K562 (cell line): ENCODE results near the gene SCARB2. TPM values are rescaled to one million over a fixed set of nuclear protein-coding genes. Genes with fewer than 3 reads are reported as not detected.

ENCODE experiments used
- ESRRB ChIP-seq: fragments of 250-450 bp; sonication (Bioruptor Pico); IDR thresholded peaks from 2 replicates; pipeline ENCODE4 v1.5.0; 2020; ENCODE audit warnings: mild to moderate bottlenecking, moderate library complexity, borderline replicate concordance
- KLF13 ChIP-seq: fragments of 450-650 bp; IDR thresholded peaks from 2 replicates; pipeline ENCODE4 v1.6.1; 2016; ENCODE audit warnings: missing genetic modification characterization, low read depth, mild to moderate bottlenecking, missing compliant biosample characterization, moderate library complexity, borderline replicate concordance
- MCM2 ChIP-seq: fragments of 450-650 bp; IDR thresholded peaks from 2 replicates; pipeline ENCODE4 v1.6.1; 2017; ENCODE audit warnings: low read depth, mild to moderate bottlenecking
- POLR3A ChIP-seq: IDR thresholded peaks from 2 replicates; pipeline ENCODE4 v1.6.1; 2011; ENCODE audit warnings: borderline replicate concordance, mild to moderate bottlenecking, moderate library complexity; ENCODE audit not compliant: insufficient read length, insufficient read depth; ENCODE audit errors: extremely low read depth
- SRSF3 ChIP-seq: fragments of 200-400 bp; formaldehyde crosslinking; IDR thresholded peaks from 2 replicates; pipeline ENCODE4 v1.6.1; 2016; ENCODE audit warnings: mild to moderate bottlenecking, low read length, moderate library complexity; ENCODE audit not compliant: insufficient read depth
- ZBTB17 ChIP-seq: fragments of 450-650 bp; formaldehyde crosslinking; IDR thresholded peaks from 2 replicates; pipeline ENCODE4 v1.4.0; 2020; ENCODE audit warnings: mild to moderate bottlenecking
- ZFP36 ChIP-seq: fragments of 150-350 bp; IDR thresholded peaks from 2 replicates; pipeline ENCODE4 v1.6.1; 2018; ENCODE audit warnings: low read length, low read depth; ENCODE audit not compliant: partially characterized antibody
- ZNF121 ChIP-seq: sonication (generic); formaldehyde crosslinking; conservative IDR thresholded peaks from 2 replicates; pipeline ENCODE4 v1.8.0; 2022; ENCODE audit warnings: missing genetic modification reagents
- ZNF263 ChIP-seq: sonication (generic); formaldehyde crosslinking; IDR thresholded peaks from 2 replicates; pipeline ENCODE4 v1.8.0; 2022; ENCODE audit warnings: mild to moderate bottlenecking, missing genetic modification reagents, borderline replicate concordance
- polyA plus RNA-seq, 8 experiments: library from polyadenylated mRNA; depleted of rRNA in 4 of 8; stranded (reverse) in 5 of 8; unstranded in 3 of 8; fragments of >200 nt; fragmentation: Nextera tagmentation in 2 of 8; fragmentation: Illumina TruSeq in 1 of 8; extraction: Ambion mirVana in 2 of 8; extraction: Trizol in 1 of 8; gene quantifications; 2 replicates each; pipeline versions ENCODE4 v1.2.1 to v1.2.3, GENCODE V29; 2011 to 2014; ENCODE audit warnings: inconsistent platforms in 1 of 8, missing spikeins in 1 of 8
- total RNA-seq, 7 experiments: library from RNA; depleted of rRNA in 6 of 7; stranded (reverse); fragments of >200 nt in 6 of 7; fragmentation: Illumina TruSeq in 2 of 7; extraction: Trizol in 2 of 7; gene quantifications; 2 replicates each; pipeline versions ENCODE4 v1.2.1 to v1.2.3, GENCODE V29; 2011 to 2021; ENCODE audit warnings: low replicate concordance in 1 of 7
- TF ChIP-seq, protein P1 (sequence below): fragments of 450-650 bp; IDR thresholded peaks from 2 replicates; pipeline ENCODE4 v1.6.1; 2016; ENCODE audit warnings: low read depth
- TF ChIP-seq, protein P2 (sequence below): sonication (generic); formaldehyde crosslinking; IDR thresholded peaks from 2 replicates; pipeline ENCODE4 v1.8.0; 2023; ENCODE audit warnings: mild to moderate bottlenecking, missing genetic modification reagents
- TF ChIP-seq, protein P3 (sequence below): fragments of 250-450 bp; sonication (Bioruptor Pico); IDR thresholded peaks from 2 replicates; pipeline ENCODE4 v1.8.0; 2021; ENCODE audit warnings: moderate library complexity, mild to moderate bottlenecking, inconsistent platforms
- TF ChIP-seq, protein P4 (sequence below): sonication (generic); formaldehyde crosslinking; IDR thresholded peaks from 2 replicates; pipeline ENCODE4 v1.8.1; 2022; ENCODE audit warnings: missing genetic modification reagents
- TF ChIP-seq, protein P5 (sequence below): fragments of 450-650 bp; formaldehyde crosslinking; IDR thresholded peaks from 2 replicates; pipeline ENCODE4 v1.4.0; 2022; ENCODE audit warnings: missing genetic modification characterization

Gene SCARB2
- total and polyA plus RNA-seq, 9 of the 15 experiments (the other 6 are each of a cell fraction or from before 2014, with no cell fraction given), result 6.1 to 25.8 (median 17.8) TPM

DNA sequence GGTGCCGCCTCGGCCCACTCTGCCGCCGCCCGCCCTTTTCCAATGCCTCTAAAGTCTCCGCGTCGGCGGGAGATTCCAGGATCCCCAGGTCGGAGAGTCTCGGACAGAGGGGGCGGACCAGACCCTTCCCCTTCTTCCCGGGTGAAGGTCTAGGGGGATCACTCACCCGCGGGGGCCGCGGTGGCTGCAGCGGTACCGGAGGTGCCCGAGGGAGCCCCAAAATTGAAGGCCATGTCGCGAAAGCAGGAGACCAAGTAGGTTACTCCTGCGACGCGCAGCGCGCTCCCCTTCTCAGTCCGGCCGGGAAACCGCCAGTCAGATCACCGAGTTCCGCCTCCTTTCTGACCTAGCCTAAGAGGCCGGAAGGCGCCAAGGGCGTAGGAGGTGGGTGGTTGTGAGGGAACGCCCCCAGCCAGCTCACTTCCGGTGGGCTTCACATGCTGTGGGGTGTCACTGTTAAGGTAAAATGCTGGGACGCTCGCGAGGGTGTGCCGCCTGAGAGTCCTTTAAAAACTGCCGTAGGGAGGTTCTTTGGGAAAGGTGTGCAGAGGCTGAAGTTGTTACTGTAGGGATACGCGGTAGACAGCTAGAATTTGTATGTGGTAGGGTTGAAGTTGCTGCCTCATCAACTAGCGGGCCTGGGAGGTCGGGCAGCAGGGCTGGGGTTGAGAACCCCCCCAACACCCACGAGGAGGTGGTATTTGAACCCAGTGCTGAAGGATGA, 65.3 kb downstream of the SCARB2 start, which contains the start of gene NUP54 (continued):
- TF ChIP-seq, protein P1, sequence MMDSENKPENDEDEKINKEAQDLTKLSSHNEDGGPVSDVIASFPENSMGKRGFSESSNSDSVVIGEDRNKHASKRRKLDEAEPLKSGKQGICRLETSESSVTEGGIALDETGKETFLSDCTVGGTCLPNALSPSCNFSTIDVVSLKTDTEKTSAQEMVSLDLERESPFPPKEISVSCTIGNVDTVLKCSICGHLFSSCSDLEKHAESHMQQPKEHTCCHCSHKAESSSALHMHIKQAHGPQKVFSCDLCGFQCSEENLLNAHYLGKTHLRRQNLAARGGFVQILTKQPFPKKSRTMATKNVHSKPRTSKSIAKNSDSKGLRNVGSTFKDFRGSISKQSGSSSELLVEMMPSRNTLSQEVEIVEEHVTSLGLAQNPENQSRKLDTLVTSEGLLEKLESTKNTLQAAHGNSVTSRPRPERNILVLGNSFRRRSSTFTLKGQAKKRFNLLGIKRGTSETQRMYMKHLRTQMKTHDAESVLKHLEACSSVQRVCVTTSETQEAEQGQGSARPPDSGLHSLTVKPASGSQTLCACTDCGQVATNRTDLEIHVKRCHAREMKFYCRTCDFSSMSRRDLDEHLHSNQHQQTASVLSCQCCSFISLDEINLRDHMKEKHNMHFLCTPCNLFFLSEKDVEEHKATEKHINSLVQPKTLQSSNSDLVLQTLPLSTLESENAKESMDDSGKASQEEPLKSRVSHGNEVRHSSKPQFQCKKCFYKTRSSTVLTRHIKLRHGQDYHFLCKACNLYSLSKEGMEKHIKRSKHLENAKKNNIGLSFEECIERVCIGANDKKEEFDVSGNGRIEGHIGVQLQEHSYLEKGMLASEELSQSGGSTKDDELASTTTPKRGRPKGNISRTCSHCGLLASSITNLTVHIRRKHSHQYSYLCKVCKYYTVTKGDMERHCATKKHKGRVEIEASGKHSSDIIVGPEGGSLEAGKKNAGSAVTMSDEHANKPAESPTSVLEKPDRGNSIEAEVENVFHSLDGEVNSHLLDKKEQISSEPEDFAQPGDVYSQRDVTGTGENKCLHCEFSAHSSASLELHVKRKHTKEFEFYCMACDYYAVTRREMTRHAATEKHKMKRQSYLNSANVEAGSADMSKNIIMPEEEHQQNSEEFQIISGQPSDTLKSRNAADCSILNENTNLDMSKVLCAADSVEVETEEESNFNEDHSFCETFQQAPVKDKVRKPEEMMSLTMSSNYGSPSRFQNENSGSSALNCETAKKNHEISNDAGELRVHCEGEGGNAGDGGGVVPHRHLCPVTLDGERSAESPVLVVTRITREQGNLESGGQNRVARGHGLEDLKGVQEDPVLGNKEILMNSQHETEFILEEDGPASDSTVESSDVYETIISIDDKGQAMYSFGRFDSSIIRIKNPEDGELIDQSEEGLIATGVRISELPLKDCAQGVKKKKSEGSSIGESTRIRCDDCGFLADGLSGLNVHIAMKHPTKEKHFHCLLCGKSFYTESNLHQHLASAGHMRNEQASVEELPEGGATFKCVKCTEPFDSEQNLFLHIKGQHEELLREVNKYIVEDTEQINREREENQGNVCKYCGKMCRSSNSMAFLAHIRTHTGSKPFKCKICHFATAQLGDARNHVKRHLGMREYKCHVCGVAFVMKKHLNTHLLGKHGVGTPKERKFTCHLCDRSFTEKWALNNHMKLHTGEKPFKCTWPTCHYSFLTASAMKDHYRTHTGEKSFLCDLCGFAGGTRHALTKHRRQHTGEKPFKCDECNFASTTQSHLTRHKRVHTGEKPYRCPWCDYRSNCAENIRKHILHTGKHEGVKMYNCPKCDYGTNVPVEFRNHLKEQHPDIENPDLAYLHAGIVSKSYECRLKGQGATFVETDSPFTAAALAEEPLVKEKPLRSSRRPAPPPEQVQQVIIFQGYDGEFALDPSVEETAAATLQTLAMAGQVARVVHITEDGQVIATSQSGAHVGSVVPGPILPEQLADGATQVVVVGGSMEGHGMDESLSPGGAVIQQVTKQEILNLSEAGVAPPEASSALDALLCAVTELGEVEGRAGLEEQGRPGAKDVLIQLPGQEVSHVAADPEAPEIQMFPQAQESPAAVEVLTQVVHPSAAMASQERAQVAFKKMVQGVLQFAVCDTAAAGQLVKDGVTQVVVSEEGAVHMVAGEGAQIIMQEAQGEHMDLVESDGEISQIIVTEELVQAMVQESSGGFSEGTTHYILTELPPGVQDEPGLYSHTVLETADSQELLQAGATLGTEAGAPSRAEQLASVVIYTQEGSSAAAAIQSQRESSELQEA, result no peak
- TF ChIP-seq SRSF3 (no peak), MCM2 (no peak), ZFP36 (no peak), KLF13 (peak; percentile 91), ZNF121 (0 out of 2 replicates have a peak, but pooled peaks have one; percentile 32), POLR3A (no peak), ESRRB (CRISPR knock-in tag) (no peak), ZNF263 (CRISPR knock-in tag) (peak; percentile 66; the same call in 1 of the 2 replicates), ZBTB17 (CRISPR knock-in tag) (0 out of 2 replicates have a peak, but pooled peaks have one; percentile 39)
- TF ChIP-seq, protein P2, sequence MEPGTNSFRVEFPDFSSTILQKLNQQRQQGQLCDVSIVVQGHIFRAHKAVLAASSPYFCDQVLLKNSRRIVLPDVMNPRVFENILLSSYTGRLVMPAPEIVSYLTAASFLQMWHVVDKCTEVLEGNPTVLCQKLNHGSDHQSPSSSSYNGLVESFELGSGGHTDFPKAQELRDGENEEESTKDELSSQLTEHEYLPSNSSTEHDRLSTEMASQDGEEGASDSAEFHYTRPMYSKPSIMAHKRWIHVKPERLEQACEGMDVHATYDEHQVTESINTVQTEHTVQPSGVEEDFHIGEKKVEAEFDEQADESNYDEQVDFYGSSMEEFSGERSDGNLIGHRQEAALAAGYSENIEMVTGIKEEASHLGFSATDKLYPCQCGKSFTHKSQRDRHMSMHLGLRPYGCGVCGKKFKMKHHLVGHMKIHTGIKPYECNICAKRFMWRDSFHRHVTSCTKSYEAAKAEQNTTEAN (CRISPR knock-in tag), result peak; percentile 90; the same call in 1 of the 2 replicates
- TF ChIP-seq, protein P3, sequence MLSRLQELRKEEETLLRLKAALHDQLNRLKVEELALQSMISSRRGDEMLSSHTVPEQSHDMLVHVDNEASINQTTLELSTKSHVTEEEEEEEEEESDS (CRISPR knock-in tag), result no peak
- TF ChIP-seq, protein P4, sequence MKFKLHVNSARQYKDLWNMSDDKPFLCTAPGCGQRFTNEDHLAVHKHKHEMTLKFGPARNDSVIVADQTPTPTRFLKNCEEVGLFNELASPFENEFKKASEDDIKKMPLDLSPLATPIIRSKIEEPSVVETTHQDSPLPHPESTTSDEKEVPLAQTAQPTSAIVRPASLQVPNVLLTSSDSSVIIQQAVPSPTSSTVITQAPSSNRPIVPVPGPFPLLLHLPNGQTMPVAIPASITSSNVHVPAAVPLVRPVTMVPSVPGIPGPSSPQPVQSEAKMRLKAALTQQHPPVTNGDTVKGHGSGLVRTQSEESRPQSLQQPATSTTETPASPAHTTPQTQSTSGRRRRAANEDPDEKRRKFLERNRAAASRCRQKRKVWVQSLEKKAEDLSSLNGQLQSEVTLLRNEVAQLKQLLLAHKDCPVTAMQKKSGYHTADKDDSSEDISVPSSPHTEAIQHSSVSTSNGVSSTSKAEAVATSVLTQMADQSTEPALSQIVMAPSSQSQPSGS, result no peak
- TF ChIP-seq, protein P5, sequence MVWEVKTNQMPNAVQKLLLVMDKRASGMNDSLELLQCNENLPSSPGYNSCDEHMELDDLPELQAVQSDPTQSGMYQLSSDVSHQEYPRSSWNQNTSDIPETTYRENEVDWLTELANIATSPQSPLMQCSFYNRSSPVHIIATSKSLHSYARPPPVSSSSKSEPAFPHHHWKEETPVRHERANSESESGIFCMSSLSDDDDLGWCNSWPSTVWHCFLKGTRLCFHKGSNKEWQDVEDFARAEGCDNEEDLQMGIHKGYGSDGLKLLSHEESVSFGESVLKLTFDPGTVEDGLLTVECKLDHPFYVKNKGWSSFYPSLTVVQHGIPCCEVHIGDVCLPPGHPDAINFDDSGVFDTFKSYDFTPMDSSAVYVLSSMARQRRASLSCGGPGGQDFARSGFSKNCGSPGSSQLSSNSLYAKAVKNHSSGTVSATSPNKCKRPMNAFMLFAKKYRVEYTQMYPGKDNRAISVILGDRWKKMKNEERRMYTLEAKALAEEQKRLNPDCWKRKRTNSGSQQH (CRISPR knock-in tag), result peak; percentile 56; the same call in 1 of the 2 replicates
